ENCODE data around the gene DACT1. TPM values are rescaled to one million over a fixed set of nuclear protein-coding genes. Genes with fewer than 3 reads are reported as not detected.
"Not testable (repeated sequence)": the region's sequence is repeated elsewhere in the genome, so short reads cannot be mapped to it uniquely, and the experiment has no call there.

Gene DACT1
- 0.35 and 0.40 TPM in 2 replicates for total RNA-seq

- no peak for DNase-seq (ENCODE audit: low read depth, low spot score)
Observed at GRCh38 chr14:58637391-58638230, at the start of gene DACT1. TSS of gene DACT1 (plus strand) at chr14:58637962. CDS start at chr14:58638203, 241 bp downstream.

- DNase-seq (ENCODE audit: low read depth, low spot score), result not testable (repeated sequence)
Observed at GRCh38 chr14:58588321-58588720, 49.4 kb upstream of the DACT1 start.

GRCh38 chr14:58593977-58594376 lies 43.8 kb upstream of the DACT1 start:
- DNase-seq (ENCODE audit: low read depth, low spot score), result no peak

GRCh38 chr14:58597041-58597440 lies 40.7 kb upstream of the DACT1 start:
- DNase-seq (ENCODE audit: low read depth, low spot score), result no peak

- no peak for DNase-seq (ENCODE audit: low read depth, low spot score)
Observed at GRCh38 chr14:58598028-58598803, 39.5 kb upstream of the DACT1 start.

- no peak for DNase-seq (ENCODE audit: low read depth, low spot score)
Observed at GRCh38 chr14:58598804-58599525, 38.8 kb upstream of the DACT1 start.

GRCh38 chr14:58599707-58600106 lies 38.1 kb upstream of the DACT1 start:
- no peak for DNase-seq (ENCODE audit: low read depth, low spot score)

GRCh38 chr14:58605465-58605864 lies 32.3 kb upstream of the DACT1 start:
- no peak for DNase-seq (ENCODE audit: low read depth, low spot score)

- DNase-seq (ENCODE audit: low read depth, low spot score), result no peak
Observed at GRCh38 chr14:58607131-58607951, 30.4 kb upstream of the DACT1 start.

GRCh38 chr14:58607952-58608317 lies 29.8 kb upstream of the DACT1 start:
- DNase-seq (ENCODE audit: low read depth, low spot score), result no peak

GRCh38 chr14:58617619-58618018 lies 20.1 kb upstream of the DACT1 start:
- no peak for DNase-seq (ENCODE audit: low read depth, low spot score)

- DNase-seq (ENCODE audit: low read depth, low spot score), result no peak
Observed at GRCh38 chr14:58620011-58620410, 17.8 kb upstream of the DACT1 start.

- DNase-seq (ENCODE audit: low read depth, low spot score), result no peak
Observed at GRCh38 chr14:58625438-58625837, 12.3 kb upstream of the DACT1 start.

GRCh38 chr14:58626431-58626831 lies 11.3 kb upstream of the DACT1 start:
- DNase-seq (ENCODE audit: low read depth, low spot score), result no peak

- DNase-seq (ENCODE audit: low read depth, low spot score), result no peak
Observed at GRCh38 chr14:58628406-58628805, 9.4 kb upstream of the DACT1 start.

- DNase-seq (ENCODE audit: low read depth, low spot score), result no peak
Observed at GRCh38 chr14:58629281-58629680, 8.5 kb upstream of the DACT1 start.

- DNase-seq (ENCODE audit: low read depth, low spot score), result no peak
Observed at GRCh38 chr14:58631732-58632131, 6.0 kb upstream of the DACT1 start.

- DNase-seq (ENCODE audit: low read depth, low spot score), result no peak
Observed at GRCh38 chr14:58633831-58634230, 3.9 kb upstream of the DACT1 start.

- no peak for DNase-seq (ENCODE audit: low read depth, low spot score)
Observed at GRCh38 chr14:58634406-58635090, 3.2 kb upstream of the DACT1 start.

- DNase-seq (ENCODE audit: low read depth, low spot score), result no peak
Observed at GRCh38 chr14:58635091-58635830, 2.5 kb upstream of the DACT1 start.
